Measurements from ENCODE around the gene FBXL7. TPM values are rescaled to one million over a fixed set of nuclear protein-coding genes. Genes with fewer than 3 reads are reported as not detected.

FBXL7 gene
- total and polyA plus RNA-seq, 2 experiments from 2014 or later: 4.5 to 15.2 TPM

- TF ChIP-seq ZNF114 (CRISPR knock-in tag; IDR thresholded peaks at IDR 0.05): no peak
- TF ChIP-seq STAT1 (IDR thresholded peaks at IDR 0.05; ENCODE audit: unreplicated experiment): no peak
- no peak for TF ChIP-seq POLR2AphosphoS5 (IDR thresholded peaks at IDR 0.05; ENCODE audit: low read depth)
- no peak for TF ChIP-seq CTCF (conservative IDR thresholded peaks at IDR 0.05; ENCODE audit: low read depth in 2 of 2)
- TF ChIP-seq NANOG (IDR thresholded peaks at IDR 0.05; ENCODE audit: borderline replicate concordance): no peak
- no peak for TF ChIP-seq EZH2 (IDR thresholded peaks at IDR 0.05; ENCODE audit: low read depth, unreplicated experiment)
- TF ChIP-seq REST (IDR thresholded peaks at IDR 0.05; ENCODE audit: unreplicated experiment): no peak
- no peak for TF ChIP-seq EZH2phosphoT487 (IDR thresholded peaks at IDR 0.05; ENCODE audit: unreplicated experiment)
- no peak for TF ChIP-seq ZNF331 (CRISPR knock-in tag; IDR thresholded peaks at IDR 0.05; ENCODE audit: low read depth)
- TF ChIP-seq CREB1 (CRISPR knock-in tag; IDR thresholded peaks at IDR 0.05; ENCODE audit: low read depth): no peak
- no peak for TF ChIP-seq JUNB (IDR thresholded peaks at IDR 0.05; ENCODE audit: unreplicated experiment)
These were observed 64.5 kb downstream of the FBXL7 start for GRCh38 chr5:15564523-15564922.

More at GRCh38 chr5:15564523-15564922, 64.5 kb downstream of the FBXL7 start:
- no peaks in the 10 kb centered on the region for H3F3A ChIP-seq (replicated peaks; ENCODE audit: low read depth)
- H3K36me3 ChIP-seq (ENCODE audit: insufficient read depth): 0 out of 2 replicates have a peak, but pooled peaks cover 4% of the 10 kb centered on the region
- no peaks in the 10 kb centered on the region for H4K20me1 ChIP-seq (replicated peaks; ENCODE audit: insufficient read depth)
- no peak overlapping the region for H3K4me3 Mint-ChIP-seq
- ATAC-seq (no peak), DNase-seq (ENCODE audit: low spot score) (no peak)
- no peaks in the 10 kb centered on the region for H3K9me2 ChIP-seq (ENCODE audit: insufficient read depth)
- no peak overlapping the region for H3K27ac Mint-ChIP-seq
- H3K4me3 ChIP-seq: no peak overlapping the region
- no peak overlapping the region for H3K27ac ChIP-seq (ENCODE audit: low read depth)
- no peak overlapping the region for H2AFZ ChIP-seq
- no peak overlapping the region for H3K4me2 ChIP-seq
- H3K4me1 ChIP-seq (ENCODE audit: insufficient read depth): peaks cover 3% of the 10 kb centered on the region; the same call in 1 of the 2 replicates
- H3K9me3 Mint-ChIP-seq: peaks cover 2% of the 10 kb centered on the region; the same call in 1 of the 3 replicates
- peaks cover 2% of the 10 kb centered on the region for H3K27me3 Mint-ChIP-seq (ENCODE audit: insufficient read depth, low read depth, poor library complexity)
- peaks cover 9% of the 10 kb centered on the region; the same call in 1 of the 2 replicates for H3K79me2 ChIP-seq (replicated peaks; ENCODE audit: insufficient read depth)
- H3K36me3 Mint-ChIP-seq (ENCODE audit: low read depth): peaks cover 7% of the 10 kb centered on the region; the same call in 2 of the 3 replicates
- H3K4me1 Mint-ChIP-seq: peaks cover 11% of the 10 kb centered on the region
- H3K27me3 ChIP-seq (ENCODE audit: insufficient read depth): no peaks in the 10 kb centered on the region
